OCI-LY7 (cell line): ENCODE data around the gene CRYBG2. TPM values are rescaled to one million over a fixed set of nuclear protein-coding genes. Genes with fewer than 3 reads are reported as not detected.

Experiments
- BruUV-seq: library from RNA; stranded (reverse); fragments of 400-500 nt; replicated peaks from 2 replicates; lab custom pipeline; 2021; lab: Mats Ljungman, UMichigan
- CTCF ChIA-PET: fragments of 300-600 bp; sonication (Branson Sonifier 250); formaldehyde crosslinking; loops from one replicate; lab custom pipeline; 2022; ENCODE audit warnings: antibody characterized with exemption; ENCODE audit not compliant: unreplicated experiment; lab: Charles Lee
- POLR2A ChIA-PET: fragments of 300-600 bp; sonication (Branson Sonifier 250); formaldehyde crosslinking; loops from one replicate; lab custom pipeline; 2022; ENCODE audit warnings: antibody characterized with exemption; lab: Charles Lee
- DNase-seq: peaks from one replicate; pipeline ENCODE4 v3.0.0-alpha.2; 2015; ENCODE audit warnings: low spot score
- H2AFZ ChIP-seq: fragments of 200-600 bp; sonication (generic), shearing (Covaris generic); 2 replicates; pipeline ENCODE4 v1.6.1; 2014; ENCODE audit warnings: mild to moderate bottlenecking, antibody characterized with exemption, low read length, moderate library complexity
- H3K27ac ChIP-seq: fragments of 200-600 bp; sonication (generic); 2 replicates; pipeline ENCODE4 v1.5.1; 2014; ENCODE audit warnings: mixed run types, low read depth, mild to moderate bottlenecking, moderate library complexity, low read length, inconsistent platforms; ENCODE audit not compliant: poor library complexity, severe bottlenecking
- H3K36me3 ChIP-seq: fragments of 200-600 bp; sonication (generic); 2 replicates; pipeline ENCODE4 v1.6.1; 2014; ENCODE audit warnings: mild to moderate bottlenecking, antibody characterized with exemption, low read length, moderate library complexity, mixed read lengths; ENCODE audit not compliant: insufficient read depth
- H3K4me1 ChIP-seq: fragments of 200-600 bp; sonication (generic); 2 replicates; pipeline ENCODE4 v1.5.1; 2014; ENCODE audit warnings: mild to moderate bottlenecking, low read length; ENCODE audit not compliant: insufficient read depth, poor library complexity, severe bottlenecking
- H3K4me2 ChIP-seq: fragments of 200-600 bp; sonication (generic); 2 replicates; pipeline ENCODE4 v1.6.1; 2014; ENCODE audit warnings: mild to moderate bottlenecking, low read length
- H3K4me3 ChIP-seq: fragments of 200-600 bp; sonication (generic); 2 replicates; pipeline ENCODE4 v1.5.1; 2014; ENCODE audit warnings: mild to moderate bottlenecking, low read depth, low read length; ENCODE audit not compliant: poor library complexity, severe bottlenecking
- H3K79me2 ChIP-seq: fragments of 200-600 bp; sonication (generic); 2 replicates; pipeline ENCODE4 v1.6.1; 2016; ENCODE audit warnings: low read depth, mild to moderate bottlenecking, low read length, moderate library complexity, mixed read lengths; ENCODE audit not compliant: insufficient read depth
- H3K9me2 ChIP-seq: fragments of 200-600 bp; sonication (generic); 2 replicates; pipeline ENCODE4 v1.6.1; 2016; ENCODE audit warnings: mild to moderate bottlenecking, low read length, mixed read lengths; ENCODE audit not compliant: insufficient read depth
- H3K9me3 ChIP-seq: fragments of 200-600 bp; sonication (generic); 2 replicates; pipeline ENCODE4 v1.6.1; 2014; ENCODE audit warnings: mild to moderate bottlenecking, mixed run types, low read length, mixed read lengths
- H4K20me1 ChIP-seq: fragments of 200-600 bp; sonication (generic); 2 replicates; pipeline ENCODE4 v1.6.1; 2014; ENCODE audit warnings: mild to moderate bottlenecking, antibody characterized with exemption, low read length, moderate library complexity, mixed read lengths; ENCODE audit not compliant: insufficient read depth
- EZH2phosphoT487 ChIP-seq: fragments of 200-600 bp; sonication (generic); IDR thresholded peaks from 2 replicates; pipeline ENCODE4 v1.6.1; 2018; ENCODE audit warnings: low read depth, borderline replicate concordance, mild to moderate bottlenecking, mixed run types, antibody characterized with exemption, low read length, moderate library complexity, mixed read lengths
- intact Hi-C: fragments of 100-400 bp; cut with micrococcal nuclease; formaldehyde crosslinking; loops from one replicate; pipeline ENCODE4 v1.10.0; 2022; ENCODE audit not compliant: unreplicated experiment
- total RNA-seq, 2 experiments: library from RNA; depleted of rRNA in 1 of 2; stranded (reverse); fragments of >200 nt in 1 of 2; shearing (Covaris generic) in 1 of 2; gene quantifications; 2 replicates each; pipeline ENCODE4 v1.2.3, GENCODE V29; 2014 to 2022
- TF ChIP-seq, protein P1 (sequence below): fragments of 200-600 bp; sonication (generic); conservative IDR thresholded peaks from 2 replicates; pipeline ENCODE4 v1.5.1; 2014; ENCODE audit warnings: mild to moderate bottlenecking, antibody characterized with exemption, low read length, moderate library complexity, mixed read lengths

Gene CRYBG2
- total RNA-seq, 2 experiments from 2014 or later: 1.3 to 5.5 TPM

GRCh38 chr1:26345718-26346117 is 8.2 kb downstream of the CRYBG2 start:
- H3K79me2 ChIP-seq: no peaks in the 10 kb centered on the region
- TF ChIP-seq, protein P1, sequence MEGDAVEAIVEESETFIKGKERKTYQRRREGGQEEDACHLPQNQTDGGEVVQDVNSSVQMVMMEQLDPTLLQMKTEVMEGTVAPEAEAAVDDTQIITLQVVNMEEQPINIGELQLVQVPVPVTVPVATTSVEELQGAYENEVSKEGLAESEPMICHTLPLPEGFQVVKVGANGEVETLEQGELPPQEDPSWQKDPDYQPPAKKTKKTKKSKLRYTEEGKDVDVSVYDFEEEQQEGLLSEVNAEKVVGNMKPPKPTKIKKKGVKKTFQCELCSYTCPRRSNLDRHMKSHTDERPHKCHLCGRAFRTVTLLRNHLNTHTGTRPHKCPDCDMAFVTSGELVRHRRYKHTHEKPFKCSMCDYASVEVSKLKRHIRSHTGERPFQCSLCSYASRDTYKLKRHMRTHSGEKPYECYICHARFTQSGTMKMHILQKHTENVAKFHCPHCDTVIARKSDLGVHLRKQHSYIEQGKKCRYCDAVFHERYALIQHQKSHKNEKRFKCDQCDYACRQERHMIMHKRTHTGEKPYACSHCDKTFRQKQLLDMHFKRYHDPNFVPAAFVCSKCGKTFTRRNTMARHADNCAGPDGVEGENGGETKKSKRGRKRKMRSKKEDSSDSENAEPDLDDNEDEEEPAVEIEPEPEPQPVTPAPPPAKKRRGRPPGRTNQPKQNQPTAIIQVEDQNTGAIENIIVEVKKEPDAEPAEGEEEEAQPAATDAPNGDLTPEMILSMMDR: no peak
- H3K36me3 ChIP-seq: no peaks in the 10 kb centered on the region
- H2AFZ ChIP-seq: no peak overlapping the region
- no peak overlapping the region for H3K27ac ChIP-seq
- DNase-seq: no peak
- BruUV-seq: no TSS peak
- H3K4me1 ChIP-seq: no peaks in the 10 kb centered on the region
- no peak overlapping the region for H3K4me3 ChIP-seq
- H4K20me1 ChIP-seq: no peaks in the 10 kb centered on the region
- intact Hi-C loops: no loop called here
- no peak overlapping the region for H3K4me2 ChIP-seq
- H3K9me2 ChIP-seq: no peaks in the 10 kb centered on the region
- H3K9me3 ChIP-seq: no peaks in the 10 kb centered on the region
- ChIA-PET CTCF (no interaction called here), POLR2A (interaction anchor here (0.6 kb wide), 1 partner anchor 153 kb away, joined by 5 read pairs; no protein-coding TSS in a partner anchor)

DNA sequence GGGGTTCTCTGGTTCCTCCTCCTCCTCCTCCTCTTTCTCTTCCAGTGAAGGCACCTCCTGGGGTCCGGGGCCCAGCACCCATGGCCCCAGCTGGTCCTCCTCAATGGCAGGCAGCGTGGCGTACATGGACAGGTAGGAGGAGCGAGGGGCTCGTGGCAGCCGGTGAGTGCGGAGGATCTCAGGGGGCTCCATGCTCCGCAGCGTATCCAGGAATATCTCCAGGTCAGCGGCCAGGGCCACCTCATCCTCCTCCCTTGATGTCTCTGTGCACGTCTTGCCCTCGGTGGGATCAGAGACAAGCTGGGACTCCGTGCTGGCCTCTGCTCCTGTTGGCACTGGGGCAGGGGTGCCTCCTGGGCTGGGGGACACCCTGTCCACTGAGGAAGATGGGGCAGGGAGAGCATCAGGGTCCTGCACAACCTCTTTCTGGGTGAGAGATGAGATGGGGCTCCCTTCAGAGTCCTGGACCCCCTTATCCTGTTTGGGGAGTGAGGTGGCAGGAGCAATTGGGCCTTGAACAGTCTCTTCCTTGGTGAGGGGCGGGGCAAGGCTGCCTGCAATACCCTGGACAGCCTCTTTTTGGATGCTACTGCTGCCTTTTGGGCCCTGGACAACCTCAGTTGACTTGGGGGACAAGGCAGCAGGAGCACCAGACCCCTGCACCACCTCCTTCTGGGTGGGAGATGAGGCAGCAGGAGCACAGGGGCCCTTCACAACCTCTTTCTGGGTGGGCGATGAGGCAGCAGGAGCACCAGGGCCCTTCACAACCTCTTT is 9.6 kb downstream of the CRYBG2 start:
- CTCF ChIA-PET: no interaction called here
- no TSS peak for BruUV-seq
- Histone ChIP-seq H3K4me2 (no peak overlapping the region), H3K9me2 (no peaks in the 10 kb centered on the region), H3K9me3 (no peaks in the 10 kb centered on the region), H3K4me1 (no peaks in the 10 kb centered on the region), H4K20me1 (no peaks in the 10 kb centered on the region), H3K79me2 (no peaks in the 10 kb centered on the region), H3K36me3 (no peaks in the 10 kb centered on the region), H3K27ac (no peak overlapping the region), H2AFZ (no peak overlapping the region), H3K4me3 (no peak overlapping the region)
- POLR2A ChIA-PET: no interaction called here
- TF ChIP-seq, protein P1: no peak
- no peak for TF ChIP-seq EZH2phosphoT487
- intact Hi-C loops: no loop called here
- DNase-seq: no peak

DNA sequence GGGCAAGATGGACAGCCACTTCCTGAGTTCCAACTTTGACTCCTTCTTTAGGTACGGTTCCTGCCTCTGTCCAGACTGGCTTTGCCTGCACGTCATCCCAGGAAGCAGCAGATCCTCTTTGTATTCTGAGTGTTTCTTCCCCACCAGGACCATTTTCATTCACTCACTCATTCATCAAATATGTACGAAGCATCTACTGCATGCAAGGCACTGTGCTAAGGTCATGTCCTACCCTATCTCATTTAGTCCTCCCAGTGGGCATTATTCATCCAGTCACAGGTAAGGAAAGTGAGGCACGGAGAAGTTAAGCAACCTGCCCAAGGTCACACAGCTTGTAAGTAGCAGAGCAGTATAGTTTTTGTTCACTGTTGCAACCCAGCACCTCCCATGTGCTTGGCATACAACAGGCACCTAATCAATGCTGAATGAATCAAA is 13.9 kb downstream of the CRYBG2 start:
- no peak for DNase-seq
- CTCF ChIA-PET: no interaction called here
- no peak overlapping the region for H3K4me2 ChIP-seq
- no peak overlapping the region for H3K27ac ChIP-seq
- H3K36me3 ChIP-seq: no peaks in the 10 kb centered on the region
- no peaks in the 10 kb centered on the region for H3K9me3 ChIP-seq
- no TSS peak for BruUV-seq
- H3K9me2 ChIP-seq: no peaks in the 10 kb centered on the region
- H3K4me3 ChIP-seq: no peak overlapping the region
- peaks cover 30% of the 10 kb centered on the region for H3K4me1 ChIP-seq
- intact Hi-C loops: no loop called here
- H3K79me2 ChIP-seq: no peaks in the 10 kb centered on the region
- no peaks in the 10 kb centered on the region for H4K20me1 ChIP-seq
- no peak for TF ChIP-seq EZH2phosphoT487
- POLR2A ChIA-PET: no interaction called here
- no peak overlapping the region for H2AFZ ChIP-seq
